H1 (cell line): ENCODE data around the gene TRIM21. TPM values are rescaled to one million over a fixed set of nuclear protein-coding genes. Genes with fewer than 3 reads are reported as not detected.

ENCODE experiments used
- CTCF ChIA-PET: fragments of 300-600 bp; sonication (Branson Sonifier 250); formaldehyde crosslinking; loops from one replicate; lab custom pipeline; 2021; ENCODE audit not compliant: partially characterized antibody; lab: Charles Lee
- POLR2A ChIA-PET: fragments of 300-600 bp; sonication (Branson Sonifier 250); formaldehyde crosslinking; loops from one replicate; lab custom pipeline; 2021; ENCODE audit warnings: inconsistent platforms; ENCODE audit not compliant: partially characterized antibody; lab: Charles Lee
- DNase-seq, 2 experiments: peaks; one replicate each; pipeline versions ENCODE4 v3.0.0 to v3.0.0-alpha.2; 2010 to 2022; ENCODE audit warnings: low spot score in 2 of 2, low read depth in 1 of 2, mixed read lengths in 1 of 2
- FAIRE-seq: peaks from 2 replicates; lab custom pipeline; 2011; peaks lifted over from hg19 to GRCh38; lab: Jason Lieb, UNC
- H2AFZ ChIP-seq: 2 replicates; pipeline ENCODE4 v1.8.1; 2012; ENCODE audit warnings: low read length, inconsistent platforms
- H2AK5ac ChIP-seq: 2 replicates; pipeline ENCODE4 v1.6.1; 2013; ENCODE audit warnings: low read depth, low read length
- H2BK120ac ChIP-seq: replicated peaks from 2 replicates; pipeline ENCODE3; 2013; ENCODE audit warnings: low read depth, low read length, inconsistent platforms
- H2BK12ac ChIP-seq: 2 replicates; pipeline ENCODE4 v1.6.1; 2013; ENCODE audit warnings: low read depth, low read length
- H2BK15ac ChIP-seq: 2 replicates; pipeline ENCODE4 v1.6.1; 2013; ENCODE audit warnings: low read length
- H2BK20ac ChIP-seq: 2 replicates; pipeline ENCODE4 v1.6.1; 2013; ENCODE audit warnings: low read length
- H2BK5ac ChIP-seq: 2 replicates; pipeline ENCODE4 v1.6.1; 2013; ENCODE audit warnings: low read depth, low read length
- H3K14ac ChIP-seq: 2 replicates; pipeline ENCODE4 v1.6.1; 2013; ENCODE audit warnings: inconsistent platforms; ENCODE audit not compliant: insufficient read length
- H3K18ac ChIP-seq: 2 replicates; pipeline ENCODE4 v1.6.1; 2013; ENCODE audit warnings: low read length; ENCODE audit errors: extremely low read depth
- H3K23ac ChIP-seq: 2 replicates; pipeline ENCODE4 v1.6.1; 2013; ENCODE audit warnings: inconsistent platforms; ENCODE audit not compliant: insufficient read length
- H3K23me2 ChIP-seq: 2 replicates; pipeline ENCODE4 v1.6.1; 2013; ENCODE audit warnings: low read depth, low read length
- H3K27ac ChIP-seq: 2 replicates; pipeline ENCODE4 v1.6.1; 2011; ENCODE audit warnings: low read depth, low read length, inconsistent platforms
- H3K27me3 ChIP-seq, 4 experiments: replicated peaks in 1 of 4; 1 replicate in 1 of 4; 2 replicates in 3 of 4; pipeline versions ENCODE4 v1.6.1 to v1.8.1; 2011 to 2013; ENCODE audit warnings: low read length in 3 of 4, mild to moderate bottlenecking in 3 of 4, inconsistent platforms in 2 of 4, mixed read lengths in 2 of 4, moderate library complexity in 1 of 4; ENCODE audit not compliant: control insufficient read depth in 3 of 4, insufficient read depth in 3 of 4; ENCODE audit errors: extremely low read depth in 1 of 4
- H3K36me3 ChIP-seq, 4 experiments: 2 replicates each; pipeline versions ENCODE4 v1.6.1 to v1.8.1; 2011 to 2013; ENCODE audit warnings: mild to moderate bottlenecking in 4 of 4, low read length in 3 of 4, moderate library complexity in 2 of 4, control low read depth in 1 of 4, inconsistent platforms in 1 of 4; ENCODE audit not compliant: insufficient read depth in 4 of 4, control insufficient read depth in 2 of 4
- H3K4ac ChIP-seq: replicated peaks from 2 replicates; pipeline ENCODE3; 2013; ENCODE audit warnings: low read length, low read depth, mixed read lengths, inconsistent platforms; ENCODE audit not compliant: insufficient read length
- H3K4me1 ChIP-seq, 4 experiments: replicated peaks in 1 of 4; 1 replicate in 1 of 4; 2 replicates in 3 of 4; pipeline versions ENCODE4 v1.6.1 to v1.8.1; 2011 to 2013; ENCODE audit warnings: low read length in 3 of 4, inconsistent platforms in 2 of 4, mixed read lengths in 1 of 4; ENCODE audit not compliant: insufficient read depth in 4 of 4, control insufficient read depth in 3 of 4
- H3K4me2 ChIP-seq, 2 experiments: 2 replicates each; pipeline versions ENCODE4 v1.6.1 to v1.8.1; 2011 to 2013; ENCODE audit warnings: low read depth in 2 of 2, low read length in 2 of 2, control low read depth in 1 of 2, inconsistent platforms in 1 of 2, mild to moderate bottlenecking in 1 of 2; ENCODE audit not compliant: insufficient read depth in 1 of 2
- H3K4me3 ChIP-seq, 4 experiments: fragments of 200-600, 300-600 bp in 1 of 4; sonication (generic), shearing (Covaris generic), sonication (Bioruptor Twin) in 1 of 4; 2 replicates each; pipeline versions ENCODE4 v1.5.1 to v1.8.1; 2011 to 2016; ENCODE audit warnings: low read length in 4 of 4, low read depth in 3 of 4, control low read depth in 2 of 4, inconsistent platforms in 2 of 4, mild to moderate bottlenecking in 2 of 4, mixed read lengths in 1 of 4, moderate library complexity in 1 of 4; ENCODE audit not compliant: insufficient read depth in 2 of 4; ENCODE audit errors: extremely low read depth in 1 of 4
- H3K56ac ChIP-seq: replicated peaks from 2 replicates; pipeline ENCODE3; 2013; ENCODE audit warnings: low read depth, mild to moderate bottlenecking, mixed read lengths, low read length, inconsistent platforms; ENCODE audit not compliant: insufficient read length
- H3K79me1 ChIP-seq: 2 replicates; pipeline ENCODE4 v1.6.1; 2013; ENCODE audit warnings: low read depth, low read length, control low read depth
- H3K79me2 ChIP-seq, 2 experiments: 2 replicates each; pipeline versions ENCODE4 v1.6.1 to v1.8.1; 2012 to 2013; ENCODE audit warnings: low read length in 2 of 2, mild to moderate bottlenecking in 2 of 2, inconsistent platforms in 1 of 2; ENCODE audit not compliant: insufficient read depth in 2 of 2, control insufficient read depth in 1 of 2
- H3K9ac ChIP-seq, 4 experiments: replicated peaks in 1 of 4; 1 replicate in 1 of 4; 2 replicates in 3 of 4; pipeline versions ENCODE4 v1.6.1 to v1.8.1; 2011 to 2013; ENCODE audit warnings: low read depth in 3 of 4, low read length in 3 of 4, control low read depth in 2 of 4, mild to moderate bottlenecking in 2 of 4, moderate library complexity in 2 of 4, inconsistent platforms in 1 of 4; ENCODE audit errors: extremely low read depth in 1 of 4
- H3K9me3 ChIP-seq, 2 experiments: 2 replicates each; pipeline versions ENCODE4 v1.6.1 to v1.8.1; 2012 to 2013; ENCODE audit warnings: mild to moderate bottlenecking in 2 of 2, moderate library complexity in 2 of 2, control low read depth in 1 of 2, inconsistent platforms in 1 of 2, low read depth in 1 of 2, low read length in 1 of 2, mixed read lengths in 1 of 2; ENCODE audit not compliant: insufficient read depth in 2 of 2
- H4K20me1 ChIP-seq, 2 experiments: replicated peaks in 1 of 2; 2 replicates each; pipeline versions ENCODE3 to v1.8.1; 2011 to 2013; ENCODE audit warnings: inconsistent platforms in 2 of 2, low read length in 2 of 2, mild to moderate bottlenecking in 1 of 2; ENCODE audit not compliant: insufficient read depth in 2 of 2, control insufficient read depth in 1 of 2
- H4K5ac ChIP-seq: 2 replicates; pipeline ENCODE4 v1.6.1; 2013; ENCODE audit warnings: low read length, low read depth, mixed read lengths, inconsistent platforms; ENCODE audit not compliant: insufficient read length
- H4K8ac ChIP-seq: 2 replicates; pipeline ENCODE4 v1.8.0; 2013; ENCODE audit warnings: mild to moderate bottlenecking, moderate library complexity, low read length, inconsistent platforms; ENCODE audit not compliant: insufficient read depth; ENCODE audit errors: extremely low read depth
- H4K91ac ChIP-seq: replicated peaks from 2 replicates; pipeline ENCODE3; 2013; ENCODE audit warnings: low read length, mixed read lengths, inconsistent platforms; ENCODE audit not compliant: insufficient read length
- RBBP5 ChIP-seq: IDR thresholded peaks from 2 replicates; pipeline ENCODE4 v1.7.1; 2012; ENCODE audit warnings: low read depth, mild to moderate bottlenecking, inconsistent platforms, low read length, moderate library complexity, borderline replicate concordance
- TAF1 ChIP-seq: IDR thresholded peaks from 2 replicates; pipeline ENCODE4 v1.6.1; 2011; ENCODE audit warnings: mild to moderate bottlenecking, low read depth, low read length
- WGBS, 2 experiments: shearing (Covaris generic) in 1 of 2; methylation state at CpG; one replicate each; pipeline versions ENCODE4 v1.1.6 to v1.1.7; 2013 to 2015; ENCODE audit warnings: low lambda C conversion rate in 2 of 2, mixed read lengths in 2 of 2, inconsistent platforms in 1 of 2, low coverage in 1 of 2, missing lambda C conversion rate in 1 of 2; ENCODE audit not compliant: insufficient replicate concordance in 2 of 2, insufficient coverage in 1 of 2, insufficient read length in 1 of 2; ENCODE audit errors: extremely low coverage in 1 of 2, missing lambda C conversion rate in 1 of 2; 5-methylcytosine and 5-hydroxymethylcytosine counted together
- polyA plus RNA-seq, 7 experiments: library from polyadenylated mRNA; depleted of rRNA in 3 of 7; stranded (reverse) in 5 of 7; unstranded in 2 of 7; fragments of >200 nt in 5 of 7; fragments of 200-250 nt in 2 of 7; gene quantifications; 1 replicate in 5 of 7; 2 replicates in 1 of 7; 4 replicates in 1 of 7; pipeline versions ENCODE4 v1.2.1 to v1.2.3, GENCODE V29; 2011 to 2013; ENCODE audit warnings: missing spikeins in 2 of 7, mixed read lengths in 2 of 7
- total RNA-seq: library from RNA; stranded (reverse); fragmentation: NEBNext Ultra II Directional; extraction: Animal tissue kit (Norgen Biotek cat#: 25700); gene quantifications from 2 replicates; pipeline ENCODE4 v1.2.1, GENCODE V29; 2021
- TF ChIP-seq, protein P1 (sequence below): IDR thresholded peaks from 2 replicates; pipeline ENCODE4 v1.6.1; 2012; ENCODE audit warnings: low read length, inconsistent platforms

The TRIM21 gene
- total and polyA plus RNA-seq, 2 of the 8 experiments (the other 6 are each of a cell fraction or from before 2014, with no cell fraction given) = 15.6 to 16.7 TPM

DNA sequence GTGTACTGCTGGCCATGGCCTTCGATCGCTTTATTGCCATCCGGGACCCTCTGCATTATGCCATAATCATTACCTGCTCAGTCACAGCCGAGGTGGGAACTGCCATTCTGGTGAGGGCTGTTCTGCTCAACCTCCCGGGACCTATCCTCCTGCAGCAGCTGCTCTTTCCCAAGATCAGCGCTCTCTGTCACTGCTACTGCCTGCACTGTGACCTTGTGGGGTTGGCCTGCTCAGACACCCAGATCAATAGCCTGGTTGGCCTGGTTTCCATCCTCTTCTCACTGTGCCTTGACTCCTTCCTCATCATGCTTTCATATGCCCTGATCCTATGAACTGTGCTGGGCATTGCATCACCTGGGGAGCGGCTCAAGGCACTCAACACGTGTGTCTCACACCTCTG, 24.9 kb upstream of the TRIM21 start:
- Histone ChIP-seq H3K4me2 (no peak overlapping the region), H4K5ac (no peak overlapping the region), H3K56ac (no peak overlapping the region), H3K27ac (no peak overlapping the region), H2BK5ac (no peak overlapping the region), H3K36me3 (no peaks in the 10 kb centered on the region), H3K18ac (no peak overlapping the region), H3K23ac (no peak overlapping the region), H3K4me3 (no peak overlapping the region), H3K9me3 (0 out of 4 replicates have a peak, but pooled peaks cover 0 to under 1% of the 10 kb centered on the region in 2 experiments), H3K27me3 (no peaks in the 10 kb centered on the region), H4K8ac (no peak overlapping the region; the same call in 1 of the 2 replicates), H2BK12ac (no peak overlapping the region), H3K79me2 (no peaks in the 10 kb centered on the region), H3K4me1 (no peaks in the 10 kb centered on the region), H2BK15ac (no peak overlapping the region), H2BK120ac (no peak overlapping the region), H3K79me1 (no peaks in the 10 kb centered on the region), H4K91ac (no peak overlapping the region), H3K14ac (no peak overlapping the region), H3K23me2 (no peaks in the 10 kb centered on the region), H2BK20ac (no peak overlapping the region), H2AFZ (no peak overlapping the region), H2AK5ac (no peak overlapping the region), H3K4ac (no peak overlapping the region), H3K9ac (no peak overlapping the region), H4K20me1 (no peaks in the 10 kb centered on the region)
- CTCF ChIA-PET = interaction anchor here (1.2 kb wide), 1 partner anchor 121 kb away, joined by 3 read pairs; no protein-coding TSS in a partner anchor
- DNase-seq (no peak), FAIRE-seq (no peak)
- POLR2A ChIA-PET = no interaction called here
- TF ChIP-seq, protein P1, sequence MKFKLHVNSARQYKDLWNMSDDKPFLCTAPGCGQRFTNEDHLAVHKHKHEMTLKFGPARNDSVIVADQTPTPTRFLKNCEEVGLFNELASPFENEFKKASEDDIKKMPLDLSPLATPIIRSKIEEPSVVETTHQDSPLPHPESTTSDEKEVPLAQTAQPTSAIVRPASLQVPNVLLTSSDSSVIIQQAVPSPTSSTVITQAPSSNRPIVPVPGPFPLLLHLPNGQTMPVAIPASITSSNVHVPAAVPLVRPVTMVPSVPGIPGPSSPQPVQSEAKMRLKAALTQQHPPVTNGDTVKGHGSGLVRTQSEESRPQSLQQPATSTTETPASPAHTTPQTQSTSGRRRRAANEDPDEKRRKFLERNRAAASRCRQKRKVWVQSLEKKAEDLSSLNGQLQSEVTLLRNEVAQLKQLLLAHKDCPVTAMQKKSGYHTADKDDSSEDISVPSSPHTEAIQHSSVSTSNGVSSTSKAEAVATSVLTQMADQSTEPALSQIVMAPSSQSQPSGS = no peak
- TF ChIP-seq TAF1 (no peak), RBBP5 (no peak)
- 80% methylated on average over 8 of the region's 8 CpGs; no CpG with 5 or more reads in 1 of the 2 experiments for WGBS, 2 experiments
